ENCODE measurements around the gene SHISAL2A. TPM values are rescaled to one million over a fixed set of nuclear protein-coding genes. Genes with fewer than 3 reads are reported as not detected.

Gene SHISAL2A
- total and polyA plus RNA-seq, 2 donors (not counting 3 experiments of a cell fraction or from before 2014, with no cell fraction given): not detected

GRCh38 chr1:52597912-52598311, 35.1 kb upstream of the SHISAL2A start:
- intact Hi-C loops (cut with micrococcal nuclease) (no loop called here), dilution Hi-C loops (cut with MboI; ENCODE audit: extremely low pct_ligation_motif_present, low sequenced_read_pairs) (no loop called here)
- no peaks in the 10 kb centered on the region for H3K36me3 ChIP-seq (ENCODE audit: control insufficient read depth in 2 of 2, extremely low read depth in 1 of 2, insufficient read depth in 2 of 2, low read length in 2 of 2)
- no peaks in the 10 kb centered on the region for H3K9me1 ChIP-seq (replicated peaks; ENCODE audit: control insufficient read depth, extremely low read depth, insufficient read depth, low read length)
- H4K20me1 ChIP-seq (replicated peaks; ENCODE audit: control insufficient read depth, extremely low read depth, insufficient read depth, low read length): no peaks in the 10 kb centered on the region
- H2AFZ ChIP-seq (ENCODE audit: low read depth, low read length): no peak overlapping the region
- no peak for TF ChIP-seq GATA2 (IDR thresholded peaks at IDR 0.05; ENCODE audit: insufficient read depth, insufficient read length, low read depth, low read length)
- TF ChIP-seq JUN (IDR thresholded peaks at IDR 0.05; ENCODE audit: borderline replicate concordance, insufficient read depth, insufficient read length, low read depth): no peak
- TF ChIP-seq, protein P1, sequence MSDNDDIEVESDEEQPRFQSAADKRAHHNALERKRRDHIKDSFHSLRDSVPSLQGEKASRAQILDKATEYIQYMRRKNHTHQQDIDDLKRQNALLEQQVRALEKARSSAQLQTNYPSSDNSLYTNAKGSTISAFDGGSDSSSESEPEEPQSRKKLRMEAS (IDR thresholded peaks at IDR 0.05; ENCODE audit: insufficient read depth, insufficient read length): no peak
- no peak for TF ChIP-seq POLR2A (IDR thresholded peaks at IDR 0.05; ENCODE audit: low read depth, low read length)
- no peak for TF ChIP-seq FOS (IDR thresholded peaks at IDR 0.05; ENCODE audit: borderline replicate concordance, insufficient read depth, low read length)
- TF ChIP-seq EZH2 (IDR thresholded peaks at IDR 0.05; ENCODE audit: borderline replicate concordance, low read depth, low read length, severe bottlenecking): no peak
- no peak for TF ChIP-seq CTCF (IDR thresholded peaks at IDR 0.05; ENCODE audit: extremely low read depth in 1 of 2, insufficient read depth in 1 of 2, low read depth in 1 of 2, low read length in 2 of 2)
- no peak for TF ChIP-seq MYC (IDR thresholded peaks at IDR 0.05; ENCODE audit: low read depth, low read length)
- no peak for TF ChIP-seq POLR2AphosphoS5 (IDR thresholded peaks at IDR 0.05; ENCODE audit: insufficient read depth, low read depth, low read length)
- no peaks in the 10 kb centered on the region for H3K9me3 ChIP-seq (replicated peaks; ENCODE audit: control insufficient read depth, insufficient read depth, low read length)
- CTCF ChIA-PET: no interaction called here
- no peak overlapping the region for H3K9ac ChIP-seq (replicated peaks; ENCODE audit: extremely low read depth, insufficient read depth, low read length)
- H3K79me2 ChIP-seq (ENCODE audit: control insufficient read depth, insufficient read depth, low read length): no peaks in the 10 kb centered on the region
- H3K27ac ChIP-seq (ENCODE audit: insufficient read depth, low read depth, low read length): no peak overlapping the region
- H3K4me3 ChIP-seq (replicated peaks in 1 of 3; ENCODE audit: insufficient read depth in 1 of 3, low read depth in 1 of 3, low read length in 3 of 3): no peak overlapping the region
- H3K4me1 ChIP-seq (ENCODE audit: control insufficient read depth, extremely low read depth, insufficient read depth, low read length): peaks cover 10% of the 10 kb centered on the region
- FAIRE-seq (no peak), DNase-seq (ENCODE audit: low read depth, low spot score) (no peak)
- BruUV-seq (replicated peaks): no TSS peak
- H3K4me2 ChIP-seq (ENCODE audit: insufficient read depth, low read length): no peak overlapping the region
- POLR2A ChIA-PET: no interaction called here
- H3K27me3 ChIP-seq (ENCODE audit: control insufficient read depth in 2 of 2, insufficient read depth in 2 of 2, low read length in 2 of 2): peaks cover 8 to 11% of the 10 kb centered on the region in 2 experiments

Data from endothelial cell of umbilical vein (primary cell).